Smooth muscle cell (in vitro differentiated cells): Measurements from ENCODE around the gene UGT1A10. TPM values are rescaled to one million over a fixed set of nuclear protein-coding genes. Genes with fewer than 3 reads are reported as not detected.

Source experiments
- DNase-seq: peaks from one replicate; lab custom pipeline; 2025; ENCODE audit not compliant: unreplicated experiment; lab: John Stamatoyannopoulos, UW
- H2AFZ ChIP-seq: fragments of 200-600 bp; sonication (generic); 2 replicates; pipeline ENCODE4 v1.6.0; 2016; ENCODE audit warnings: antibody characterized with exemption, low read depth, mild to moderate bottlenecking
- H3F3A ChIP-seq: fragments of 200-600 bp; sonication (generic); 2 replicates; pipeline ENCODE4 v1.6.0; 2017; ENCODE audit warnings: antibody characterized with exemption, low read depth
- H3K27ac ChIP-seq: fragments of 200-600 bp; sonication (generic); 2 replicates; pipeline ENCODE4 v1.5.1; 2016; ENCODE audit warnings: low read depth, mild to moderate bottlenecking
- H3K27me3 ChIP-seq: fragments of 200-600 bp; sonication (generic); 2 replicates; pipeline ENCODE4 v1.6.1; 2016; ENCODE audit warnings: low read depth, mild to moderate bottlenecking
- H3K36me3 ChIP-seq: fragments of 200-600 bp; sonication (generic); 2 replicates; pipeline ENCODE4 v1.5.1; 2016; ENCODE audit warnings: low read depth
- H3K4me1 ChIP-seq: fragments of 200-600 bp; sonication (generic); 2 replicates; pipeline ENCODE4 v1.5.1; 2016; ENCODE audit warnings: low read depth
- H3K4me2 ChIP-seq: fragments of 200-600 bp; sonication (generic); 2 replicates; pipeline ENCODE4 v1.6.0; 2016; ENCODE audit warnings: mild to moderate bottlenecking
- H3K4me3 ChIP-seq: fragments of 200-600 bp; sonication (generic); 2 replicates; pipeline ENCODE4 v1.5.1; 2016; ENCODE audit warnings: mild to moderate bottlenecking
- H3K79me2 ChIP-seq: fragments of 200-600 bp; sonication (generic); 2 replicates; pipeline ENCODE4 v1.6.0; 2016; ENCODE audit warnings: low read depth, mild to moderate bottlenecking
- H3K9ac ChIP-seq: fragments of 200-600 bp; sonication (generic); 2 replicates; pipeline ENCODE4 v1.6.0; 2016; ENCODE audit warnings: low read depth
- H3K9me3 ChIP-seq: fragments of 200-600 bp; sonication (generic); replicated peaks from 2 replicates; pipeline ENCODE4 v1.5.1; 2016; ENCODE audit warnings: low read depth
- H4K20me1 ChIP-seq: fragments of 200-600 bp; sonication (generic); 2 replicates; pipeline ENCODE4 v1.6.0; 2016; ENCODE audit warnings: low read depth
- CTCF ChIP-seq: fragments of 200-600 bp; sonication (generic); IDR thresholded peaks from 2 replicates; pipeline ENCODE4 v1.5.1; 2017; ENCODE audit warnings: borderline replicate concordance, mild to moderate bottlenecking, antibody characterized with exemption; ENCODE audit not compliant: insufficient read depth, poor library complexity, severe bottlenecking
- whole genome bisulfite sequencing: methylation state at CpG from one replicate; pipeline ENCODE4 v1.1.7; 2016; ENCODE audit warnings: low lambda C conversion rate; 5-methylcytosine and 5-hydroxymethylcytosine counted together
- polyA plus RNA-seq: library from polyadenylated mRNA; unstranded; fragments of >200 nt; fragmentation: Nextera tagmentation; extraction: Ambion mirVana; gene quantifications from 2 replicates; pipeline ENCODE4 v1.2.1, GENCODE V29; 2016
- total RNA-seq: library from RNA; depleted of rRNA; stranded (reverse); fragments of >200 nt; gene quantifications from 2 replicates; pipeline ENCODE4 v1.2.3, GENCODE V29; 2014

UGT1A10 gene
- total and polyA plus RNA-seq, 2 experiments from 2014 or later, result not detected

- no peaks in the 10 kb centered on the region for H3K9me3 ChIP-seq
- TF ChIP-seq CTCF, result peak; percentile 94
- no peaks in the 10 kb centered on the region for H4K20me1 ChIP-seq
- peak; percentile 43 for DNase-seq
- H3K4me1 ChIP-seq, result no peaks in the 10 kb centered on the region
- H3K79me2 ChIP-seq, result no peaks in the 10 kb centered on the region
- H3K4me2 ChIP-seq, result no peak overlapping the region
- WGBS, result 46% methylated on average over 10 of the region's 11 CpGs
- no peak overlapping the region for H3K9ac ChIP-seq
- H3K27ac ChIP-seq, result no peak overlapping the region
- no peaks in the 10 kb centered on the region for H3K27me3 ChIP-seq
- no peaks in the 10 kb centered on the region for H3K36me3 ChIP-seq
- H3F3A ChIP-seq, result no peaks in the 10 kb centered on the region
- H2AFZ ChIP-seq, result no peak overlapping the region
- no peak overlapping the region for H3K4me3 ChIP-seq
Measured at GRCh38 chr2:233711312-233712008, 75.2 kb downstream of the UGT1A10 start.

- Histone ChIP-seq H3K27ac (no peak within 1 kb of the TSS), H3K79me2 (no peaks in the 10 kb centered on the region), H3K9ac (no peak within 1 kb of the TSS), H3K4me2 (no peak within 1 kb of the TSS), H3K4me3 (no peak within 1 kb of the TSS), H3K4me1 (no peaks in the 10 kb centered on the region), H2AFZ (no peak within 1 kb of the TSS), H3F3A (no peaks in the 10 kb centered on the region), H3K36me3 (no peaks in the 10 kb centered on the region), H4K20me1 (no peaks in the 10 kb centered on the region), H3K9me3 (no peaks in the 10 kb centered on the region), H3K27me3 (no peaks in the 10 kb centered on the region)
- 92% methylated on average over 14 of the region's 14 CpGs for WGBS
- DNase-seq, result no peak
- TF ChIP-seq CTCF, result no peak
Measured at GRCh38 chr2:233712611-233713261, 76.5 kb downstream of the UGT1A10 start, which contains the start of gene UGT1A5. UGT1A5 (plus strand) TSS chr2:233712907; CDS start chr2:233712992, 85 bp downstream.

GRCh38 chr2:233713262-233713615, 77.0 kb downstream of the UGT1A10 start:
- H3K79me2 ChIP-seq, result no peaks in the 10 kb centered on the region
- H3K27ac ChIP-seq, result no peak overlapping the region
- no peaks in the 10 kb centered on the region for H3F3A ChIP-seq
- DNase-seq, result no peak
- H3K36me3 ChIP-seq, result no peaks in the 10 kb centered on the region
- no peaks in the 10 kb centered on the region for H3K27me3 ChIP-seq
- no peaks in the 10 kb centered on the region for H3K4me1 ChIP-seq
- WGBS, result 87% methylated on average over 7 of the region's 7 CpGs
- no peaks in the 10 kb centered on the region for H3K9me3 ChIP-seq
- no peak overlapping the region for H3K4me3 ChIP-seq
- no peak overlapping the region for H3K9ac ChIP-seq
- no peaks in the 10 kb centered on the region for H4K20me1 ChIP-seq
- no peak overlapping the region for H3K4me2 ChIP-seq
- no peak for TF ChIP-seq CTCF
- H2AFZ ChIP-seq, result no peak overlapping the region
